Fibroblast of the aortic adventitia (primary cell): Measurements from ENCODE around the gene GABARAPL2. TPM values are rescaled to one million over a fixed set of nuclear protein-coding genes. Genes with fewer than 3 reads are reported as not detected.

Source experiments
- DNase-seq: peaks from one replicate; pipeline ENCODE4 v3.0.0-alpha.2; 2010; ENCODE audit warnings: low read depth
- H3K4me3 ChIP-seq: 2 replicates; pipeline ENCODE4 v1.5.1; 2011; ENCODE audit warnings: low read depth, mild to moderate bottlenecking, control low read depth, low read length, moderate library complexity
- CTCF ChIP-seq: IDR thresholded peaks from 2 replicates; pipeline ENCODE4 v1.5.1; 2011; ENCODE audit warnings: mild to moderate bottlenecking, low read length, control low read depth, inconsistent platforms; ENCODE audit not compliant: insufficient read depth
- total RNA-seq: library from RNA; depleted of rRNA; stranded (reverse); fragments of >200 nt; gene quantifications from 2 replicates; pipeline ENCODE4 v1.2.3, GENCODE V29; 2012; ENCODE audit warnings: low replicate concordance

GABARAPL2 gene
- total RNA-seq, 1 donor = 46.5 TPM

DNA sequence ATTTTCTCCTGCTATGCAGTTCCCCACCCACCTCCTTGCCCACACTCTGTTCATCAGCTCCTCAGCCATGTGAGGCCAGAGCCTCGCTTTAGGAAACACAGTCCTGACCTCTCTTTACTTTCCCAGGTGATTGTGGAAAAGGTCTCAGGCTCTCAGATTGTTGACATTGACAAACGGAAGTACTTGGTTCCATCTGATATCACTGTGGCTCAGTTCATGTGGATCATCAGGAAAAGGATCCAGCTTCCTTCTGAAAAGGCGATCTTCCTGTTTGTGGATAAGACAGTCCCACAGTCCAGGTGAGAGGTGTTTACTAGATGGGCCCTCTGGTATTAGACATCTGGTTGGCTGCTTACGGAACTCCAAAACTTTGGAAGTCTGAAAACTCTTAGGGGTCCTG, 1.7 kb downstream of the GABARAPL2 start:
- H3K4me3 ChIP-seq = no peak overlapping the region
- no peak for DNase-seq
- no peak for TF ChIP-seq CTCF

GRCh38 chr16:75570396-75571065, 4.4 kb downstream of the GABARAPL2 start:
- DNase-seq = no peak
- TF ChIP-seq CTCF = no peak
- no peak overlapping the region for H3K4me3 ChIP-seq

- no peak for TF ChIP-seq CTCF
- no peak for DNase-seq
- H3K4me3 ChIP-seq = no peak overlapping the region
Observed at GRCh38 chr16:75572864-75573542, 6.8 kb downstream of the GABARAPL2 start.

- no peak overlapping the region for H3K4me3 ChIP-seq
- DNase-seq = no peak
- TF ChIP-seq CTCF = no peak
Observed at GRCh38 chr16:75573955-75574354, 7.8 kb downstream of the GABARAPL2 start.

DNA sequence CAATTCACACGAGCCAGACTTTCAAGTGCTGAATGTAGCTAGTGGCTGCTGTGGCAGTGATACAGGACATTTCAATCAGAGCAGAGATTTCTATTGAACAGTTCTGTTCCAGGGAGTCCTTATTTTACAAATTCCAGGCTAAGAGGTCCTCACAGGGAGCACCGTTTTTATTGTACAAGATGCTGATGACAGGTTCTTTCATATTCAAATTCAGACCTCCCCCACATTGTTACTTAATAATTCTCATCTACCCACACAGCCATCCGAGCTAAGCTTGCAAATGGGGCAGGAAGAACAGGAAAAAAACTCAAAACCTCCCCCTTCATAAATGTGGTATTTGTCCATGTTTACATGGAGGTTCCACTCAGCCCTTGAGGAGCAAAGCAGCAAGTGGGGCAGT, 9.8 kb downstream of the GABARAPL2 start:
- DNase-seq = no peak
- H3K4me3 ChIP-seq = no peak overlapping the region
- no peak for TF ChIP-seq CTCF

DNA sequence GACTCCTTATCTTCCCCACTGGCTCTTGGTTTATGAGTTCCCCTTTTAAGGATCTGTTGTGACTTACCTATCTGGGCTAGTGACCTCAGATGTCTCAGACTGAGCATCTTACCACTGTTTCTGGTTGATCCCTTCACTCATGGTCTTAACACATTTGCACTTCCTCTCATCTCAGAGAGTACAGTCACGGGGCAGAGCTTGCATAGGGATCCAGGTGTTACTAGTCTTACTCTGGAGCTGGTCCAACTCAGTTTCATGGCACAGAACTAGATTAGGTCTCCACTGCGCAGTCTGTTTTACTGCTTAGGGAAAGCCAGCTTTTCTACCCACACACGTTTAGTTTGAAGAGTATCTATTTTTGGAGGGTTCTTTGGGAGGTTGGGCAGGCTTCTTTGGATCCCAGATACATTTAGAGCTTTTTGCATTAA, 10.2 kb downstream of the GABARAPL2 start:
- H3K4me3 ChIP-seq = no peak overlapping the region
- DNase-seq = no peak
- TF ChIP-seq CTCF = no peak

- TF ChIP-seq CTCF = no peak
- H3K4me3 ChIP-seq = no peak overlapping the region
- no peak for DNase-seq
Observed at GRCh38 chr16:75578212-75578611, 12.0 kb downstream of the GABARAPL2 start.
